GM12891 (cell line): Measurements from ENCODE around the gene TBX1.

Experiments
- PAX5 ChIP-seq: IDR thresholded peaks from 2 replicates; pipeline ENCODE4 v1.6.1; 2011; ENCODE audit warnings: low read length, moderate library complexity, mild to moderate bottlenecking; ENCODE audit not compliant: insufficient read depth, severe bottlenecking
- POLR2A ChIP-seq: IDR thresholded peaks from 2 replicates; pipeline ENCODE4 v1.6.1; 2011; ENCODE audit warnings: low read depth, low read length, control low read depth
- POLR2AphosphoS5 ChIP-seq: IDR thresholded peaks from 2 replicates; pipeline ENCODE4 v1.6.1; 2011; ENCODE audit warnings: low read depth, low read length, control low read depth
- SPI1 ChIP-seq: IDR thresholded peaks from 2 replicates; pipeline ENCODE4 v1.6.1; 2011; ENCODE audit warnings: low read depth, low read length, control low read depth
- TAF1 ChIP-seq: IDR thresholded peaks from 2 replicates; pipeline ENCODE4 v1.6.1; 2011; ENCODE audit warnings: low read depth, low read length, control low read depth

GRCh38 chr22:19716041-19716828 lies 44.3 kb upstream of the TBX1 start:
- no peak for TF ChIP-seq SPI1
- TF ChIP-seq POLR2A: no peak
- no peak for TF ChIP-seq POLR2AphosphoS5
- no peak for TF ChIP-seq TAF1
- TF ChIP-seq PAX5: no peak
